OCI-LY1 (cell line): ENCODE measurements around the gene CTU1.

Experiments
- H2AFZ ChIP-seq: fragments of 200-600 bp; sonication (generic), shearing (Covaris generic); 2 replicates; pipeline ENCODE4 v1.6.0; 2014; ENCODE audit warnings: antibody characterized with exemption, mild to moderate bottlenecking, low read length
- H3F3A ChIP-seq: fragments of 200-600 bp; sonication (generic), shearing (Covaris generic); 2 replicates; pipeline ENCODE4 v1.6.0; 2014; ENCODE audit warnings: mild to moderate bottlenecking, antibody characterized with exemption, low read length, moderate library complexity; ENCODE audit not compliant: insufficient read depth
- H3K27ac ChIP-seq: fragments of 200-600 bp; sonication (generic); 2 replicates; pipeline ENCODE4 v1.5.1; 2014; ENCODE audit warnings: low read length, mixed run types, mild to moderate bottlenecking, low read depth; ENCODE audit not compliant: poor library complexity, severe bottlenecking
- H3K27me3 ChIP-seq: fragments of 200-600 bp; sonication (generic); 2 replicates; pipeline ENCODE4 v1.6.0; 2014; ENCODE audit warnings: antibody characterized with exemption, mild to moderate bottlenecking, low read length, moderate library complexity; ENCODE audit not compliant: insufficient read depth
- H3K36me3 ChIP-seq: fragments of 200-600 bp; sonication (generic); 2 replicates; pipeline ENCODE4 v1.6.1; 2014; ENCODE audit warnings: mild to moderate bottlenecking, antibody characterized with exemption, low read length, moderate library complexity, mixed read lengths; ENCODE audit not compliant: insufficient read depth
- H3K4me1 ChIP-seq: fragments of 200-600 bp; sonication (generic); 2 replicates; pipeline ENCODE4 v1.5.1; 2014; ENCODE audit warnings: mild to moderate bottlenecking, low read length, moderate library complexity; ENCODE audit not compliant: insufficient read depth, severe bottlenecking
- H3K4me2 ChIP-seq: fragments of 200-600 bp; sonication (generic), shearing (Covaris generic); 2 replicates; pipeline ENCODE4 v1.6.1; 2014; ENCODE audit warnings: low read length
- H3K4me3 ChIP-seq: fragments of 200-600 bp; sonication (generic); 2 replicates; pipeline ENCODE4 v1.5.1; 2014; ENCODE audit warnings: low read length, low read depth, mild to moderate bottlenecking, mixed read lengths; ENCODE audit not compliant: poor library complexity, severe bottlenecking
- H3K79me2 ChIP-seq: fragments of 200-600 bp; shearing (Covaris generic); 2 replicates; pipeline ENCODE4 v1.6.1; 2016; ENCODE audit warnings: mixed run types, low read length, mixed read lengths; ENCODE audit not compliant: insufficient read depth
- H3K9ac ChIP-seq: fragments of 200-600 bp; sonication (generic), shearing (Covaris generic); 2 replicates; pipeline ENCODE4 v1.6.1; 2014; ENCODE audit warnings: mild to moderate bottlenecking, low read length, mixed read lengths
- H3K9me2 ChIP-seq: fragments of 200-600 bp; sonication (generic), shearing (Covaris generic); 2 replicates; pipeline ENCODE4 v1.6.1; 2014; ENCODE audit warnings: low read depth, mild to moderate bottlenecking, low read length, mixed read lengths
- H3K9me3 ChIP-seq: fragments of 200-600 bp; shearing (Covaris generic); 2 replicates; pipeline ENCODE4 v1.6.1; 2014; ENCODE audit warnings: low read length, mixed read lengths
- H4K20me1 ChIP-seq: fragments of 200-600 bp; sonication (generic), shearing (Covaris generic); 2 replicates; pipeline ENCODE4 v1.6.0; 2016; ENCODE audit warnings: mild to moderate bottlenecking, low read length; ENCODE audit not compliant: insufficient read depth
- CTCF ChIP-seq: fragments of 200-600 bp; sonication (generic), shearing (Covaris generic); IDR thresholded peaks from 2 replicates; pipeline ENCODE4 v1.5.1; 2017; ENCODE audit warnings: mild to moderate bottlenecking, antibody characterized with exemption, low read length, moderate library complexity, mixed read lengths
- EZH2 ChIP-seq: fragments of 200-600 bp; sonication (generic), shearing (Covaris generic); IDR thresholded peaks from 2 replicates; pipeline ENCODE4 v1.8.0; 2017; ENCODE audit warnings: borderline replicate concordance, mixed run types, mild to moderate bottlenecking, antibody characterized with exemption, low read length, moderate library complexity, mixed read lengths

The CTU1 gene

DNA sequence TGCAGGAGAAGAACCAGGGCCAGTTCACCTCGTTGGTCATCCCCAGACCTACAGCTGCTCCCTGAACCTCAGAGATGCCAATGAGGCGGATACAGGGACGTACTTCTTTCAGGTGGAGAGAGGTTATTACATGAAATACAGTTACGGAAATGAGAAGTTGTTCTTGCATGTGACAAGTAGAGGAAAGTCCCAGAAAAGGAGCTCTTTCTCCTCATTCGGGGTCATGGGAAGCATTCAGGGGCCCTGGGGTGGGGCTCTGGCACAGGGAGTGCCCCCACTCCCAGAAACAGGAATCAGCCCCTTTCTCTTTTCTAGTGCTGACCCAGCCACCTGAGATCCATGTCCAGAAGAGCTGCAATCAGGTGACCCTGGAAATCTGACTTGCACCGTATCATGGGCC lies 12.0 kb upstream of the CTU1 start:
- Histone ChIP-seq H4K20me1 (no peaks in the 10 kb centered on the region), H3K27ac (no peak overlapping the region), H3K79me2 (no peaks in the 10 kb centered on the region), H3K27me3 (no peaks in the 10 kb centered on the region), H2AFZ (no peak overlapping the region), H3K36me3 (no peaks in the 10 kb centered on the region), H3K4me2 (no peak overlapping the region), H3F3A (no peaks in the 10 kb centered on the region), H3K9ac (no peak overlapping the region), H3K4me1 (no peaks in the 10 kb centered on the region), H3K9me2 (no peaks in the 10 kb centered on the region), H3K9me3 (no peaks in the 10 kb centered on the region), H3K4me3 (no peak overlapping the region)
- TF ChIP-seq EZH2: no peak
- TF ChIP-seq CTCF: no peak

GRCh38 chr19:51119611-51120010 lies 11.4 kb upstream of the CTU1 start:
- no peaks in the 10 kb centered on the region for H3F3A ChIP-seq
- H2AFZ ChIP-seq: no peak overlapping the region
- H3K4me3 ChIP-seq: no peak overlapping the region
- TF ChIP-seq EZH2 (no peak), CTCF (no peak)
- no peak overlapping the region for H3K9ac ChIP-seq
- no peak overlapping the region for H3K4me2 ChIP-seq
- H3K9me3 ChIP-seq: no peaks in the 10 kb centered on the region
- H3K27ac ChIP-seq: no peak overlapping the region
- no peaks in the 10 kb centered on the region for H3K36me3 ChIP-seq
- H4K20me1 ChIP-seq: no peaks in the 10 kb centered on the region
- H3K79me2 ChIP-seq: no peaks in the 10 kb centered on the region
- no peaks in the 10 kb centered on the region for H3K9me2 ChIP-seq
- H3K27me3 ChIP-seq: no peaks in the 10 kb centered on the region
- no peaks in the 10 kb centered on the region for H3K4me1 ChIP-seq

DNA sequence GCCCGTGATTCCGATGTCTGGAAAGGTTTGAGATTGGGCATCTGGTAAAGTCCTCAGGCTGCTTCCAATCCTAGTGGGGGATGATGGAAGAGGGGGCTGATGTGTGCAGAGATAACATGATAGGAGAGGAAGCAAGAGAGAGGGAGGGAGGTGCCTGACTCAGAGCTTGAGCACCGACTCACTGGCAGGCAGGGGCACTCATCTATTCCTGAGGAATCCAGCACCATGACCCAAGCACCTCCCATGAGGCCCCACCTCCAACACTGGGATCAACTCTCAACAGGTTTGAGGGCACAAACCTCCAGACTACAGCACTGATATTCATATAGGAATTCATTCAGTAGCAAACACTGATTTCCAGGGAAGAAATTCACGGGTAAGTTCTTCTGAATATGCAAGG lies 10.9 kb upstream of the CTU1 start:
- H4K20me1 ChIP-seq: no peaks in the 10 kb centered on the region
- H3K79me2 ChIP-seq: no peaks in the 10 kb centered on the region
- H3K27me3 ChIP-seq: no peaks in the 10 kb centered on the region
- no peak overlapping the region for H3K4me2 ChIP-seq
- TF ChIP-seq CTCF (no peak), EZH2 (no peak)
- H3F3A ChIP-seq: no peaks in the 10 kb centered on the region
- no peaks in the 10 kb centered on the region for H3K4me1 ChIP-seq
- no peak overlapping the region for H3K4me3 ChIP-seq
- H3K9me3 ChIP-seq: no peaks in the 10 kb centered on the region
- H3K9ac ChIP-seq: no peak overlapping the region
- H2AFZ ChIP-seq: no peak overlapping the region
- no peaks in the 10 kb centered on the region for H3K9me2 ChIP-seq
- H3K36me3 ChIP-seq: no peaks in the 10 kb centered on the region
- no peak overlapping the region for H3K27ac ChIP-seq
